Esophagus muscularis mucosa (tissue), 4 donors: ENCODE results near the gene SLC12A6. TPM values are rescaled to one million over a fixed set of nuclear protein-coding genes. Genes with fewer than 3 reads are reported as not detected.

Source experiments
- DNase-seq: peaks from one replicate; pipeline ENCODE4 v3.0.0-alpha.2; 2017; ENCODE audit errors: extremely low spot score
- H3K27ac ChIP-seq, 4 donors: fragments of 200-600 bp; sonication (generic); replicated peaks in 1 of 4; 1 replicate in 3 of 4; 2 replicates in 1 of 4; pipeline ENCODE4 v1.5.1; 2016 to 2019; ENCODE audit warnings: mild to moderate bottlenecking in 1 of 4
- H3K27me3 ChIP-seq, 4 donors: fragments of 200-600 bp; sonication (generic); one replicate each; pipeline versions ENCODE4 v1.5.1 to v1.6.0; 2016 to 2019
- H3K36me3 ChIP-seq, 4 donors: fragments of 200-600 bp; sonication (generic); one replicate each; pipeline ENCODE4 v1.5.1; 2016 to 2019
- H3K4me1 ChIP-seq, 4 donors: fragments of 200-600 bp; sonication (generic); one replicate each; pipeline ENCODE4 v1.5.1; 2016 to 2019
- H3K4me3 ChIP-seq, 4 donors: fragments of 200-600 bp; sonication (generic); 1 replicate in 2 of 4; 2 replicates in 2 of 4; pipeline ENCODE4 v1.5.1; 2016 to 2019; ENCODE audit warnings: mild to moderate bottlenecking in 4 of 4, moderate library complexity in 1 of 4
- H3K9me3 ChIP-seq, 4 donors: fragments of 200-600 bp; sonication (generic); 1 replicate in 3 of 4; 2 replicates in 1 of 4; pipeline ENCODE4 v1.5.1; 2016 to 2019
- CTCF ChIP-seq, 3 experiments: fragments of 200-600 bp in 2 of 3; fragments of 450-650 bp in 1 of 3; sonication (generic) in 2 of 3; IDR thresholded peaks; one replicate each; pipeline ENCODE4 v1.5.1; 2017 to 2019; ENCODE audit warnings: antibody characterized with exemption in 3 of 3, mild to moderate bottlenecking in 2 of 3, moderate library complexity in 1 of 3
- EP300 ChIP-seq: sonication (generic); formaldehyde crosslinking; IDR thresholded peaks from one replicate; pipeline ENCODE4 v1.6.1; 2017; ENCODE audit warnings: antibody characterized with exemption
- POLR2A ChIP-seq: fragments of 450-650 bp; IDR thresholded peaks from one replicate; pipeline ENCODE4 v1.6.1; 2017; ENCODE audit warnings: antibody characterized with exemption, moderate library complexity, mild to moderate bottlenecking, low read depth
- POLR2AphosphoS5 ChIP-seq, 2 donors: sonication (generic); formaldehyde crosslinking; IDR thresholded peaks; one replicate each; pipeline ENCODE4 v1.6.1; 2017; ENCODE audit warnings: antibody characterized with exemption in 2 of 2
- WGBS: methylation state at CpG from one replicate; pipeline ENCODE4 v1.1.5; 2018; 5-methylcytosine and 5-hydroxymethylcytosine counted together
- intact Hi-C: fragments of 100-400 bp; cut with DNase I; formaldehyde crosslinking; loops from one replicate; pipeline ENCODE4 v1.15.1; 2023
- total RNA-seq, 4 donors: library from RNA; depleted of rRNA; stranded (reverse); fragments of >200 nt; gene quantifications; one replicate each; pipeline versions ENCODE4 v1.1.0 to v1.2.1, GENCODE V29; 2016

The SLC12A6 gene
- total RNA-seq, 4 donors from 2014 or later, result 16.1 to 21.4 (median 16.3) TPM

DNA sequence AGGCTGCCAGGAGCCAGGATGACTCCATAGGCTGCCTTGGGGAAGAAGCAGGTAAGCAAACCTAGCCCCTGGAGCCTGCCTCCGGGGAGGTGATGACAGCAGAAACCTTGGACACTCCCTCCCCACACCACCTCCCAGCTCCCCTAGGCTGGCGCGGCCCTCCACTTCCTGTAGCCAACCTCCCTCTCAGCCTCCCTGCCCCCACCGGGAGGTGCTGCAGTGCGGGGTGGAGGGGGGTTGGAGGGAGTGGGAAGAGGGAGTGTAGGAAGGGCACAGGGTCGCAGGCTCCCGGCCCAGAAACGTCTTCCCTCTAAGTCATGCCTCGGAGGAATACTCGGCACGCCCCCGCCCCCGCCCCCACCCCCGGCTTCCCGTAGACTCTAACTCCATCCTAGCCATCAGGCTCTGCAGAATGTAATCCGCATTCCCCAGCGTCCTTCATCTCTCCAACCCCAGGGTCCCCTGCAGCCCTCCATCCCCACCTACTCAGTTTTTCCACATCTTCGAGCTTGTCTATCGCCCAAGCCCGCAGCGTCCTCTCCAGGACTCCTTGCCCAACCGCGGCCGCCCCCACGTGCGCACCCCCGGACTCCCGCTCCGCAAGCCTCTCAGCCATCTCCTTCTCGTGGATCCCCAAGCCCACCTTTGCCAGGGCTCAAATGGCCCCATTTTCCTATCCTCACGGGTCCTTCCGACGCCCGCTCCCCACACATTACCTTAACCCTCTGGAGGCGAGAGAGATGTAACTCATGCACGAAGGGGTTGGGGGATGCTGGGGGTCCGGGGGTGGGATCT lies 28.9 kb upstream of the SLC12A6 start:
- Histone ChIP-seq H3K4me3 (peak overlapping the region; percentile 89 to 98 (median 92)), H3K27me3 (no peaks in the 10 kb centered on the region), H3K36me3 (peaks cover 0 to 23% (median 14%) of the 10 kb centered on the region in 4 donors), H3K9me3 (no peaks in the 10 kb centered on the region), H3K27ac (peak overlapping the region; percentile 96 to 98 (median 98)), H3K4me1 (peaks cover 16 to 31% (median 26%) of the 10 kb centered on the region in 4 donors)
- intact Hi-C loops, result loop anchor here (1.0 to 5.0 kb wide), 3 partner anchors 23 to 269 kb away; partner anchors contain the start of genes NOP10 and NUTM1
- peak; percentile 89 for DNase-seq
- under 1% methylated on average over 30 of the region's 37 CpGs for WGBS
- TF ChIP-seq POLR2A, result no peak
- no peak for TF ChIP-seq CTCF (IDR thresholded peaks at IDR 0.05)
- TF ChIP-seq POLR2AphosphoS5 (IDR thresholded peaks at IDR 0.05), result peak in 1 of 2 donors; percentile 20

- DNase-seq, result no peak
- H3K4me3 ChIP-seq, result peak overlapping the region; percentile 89 to 98 (median 92)
- H3K4me1 ChIP-seq, result peaks cover 16 to 31% (median 26%) of the 10 kb centered on the region in 4 donors
- TF ChIP-seq POLR2A (no peak), EP300 (no peak)
- H3K27ac ChIP-seq, result peak overlapping the region; percentile 96 to 98 (median 98)
- peaks cover 0 to 30% (median 20%) of the 10 kb centered on the region in 4 donors for H3K36me3 ChIP-seq
- WGBS, result 35% methylated on average over 5 of the region's 5 CpGs
- no peaks in the 10 kb centered on the region for H3K27me3 ChIP-seq
- no peaks in the 10 kb centered on the region for H3K9me3 ChIP-seq
- intact Hi-C loops, result loop anchor here (5.0 kb wide), 2 partner anchors 221 to 269 kb away; no protein-coding TSS in a partner anchor
Observed at GRCh38 chr15:34365836-34366235, 28.3 kb upstream of the SLC12A6 start.

DNA sequence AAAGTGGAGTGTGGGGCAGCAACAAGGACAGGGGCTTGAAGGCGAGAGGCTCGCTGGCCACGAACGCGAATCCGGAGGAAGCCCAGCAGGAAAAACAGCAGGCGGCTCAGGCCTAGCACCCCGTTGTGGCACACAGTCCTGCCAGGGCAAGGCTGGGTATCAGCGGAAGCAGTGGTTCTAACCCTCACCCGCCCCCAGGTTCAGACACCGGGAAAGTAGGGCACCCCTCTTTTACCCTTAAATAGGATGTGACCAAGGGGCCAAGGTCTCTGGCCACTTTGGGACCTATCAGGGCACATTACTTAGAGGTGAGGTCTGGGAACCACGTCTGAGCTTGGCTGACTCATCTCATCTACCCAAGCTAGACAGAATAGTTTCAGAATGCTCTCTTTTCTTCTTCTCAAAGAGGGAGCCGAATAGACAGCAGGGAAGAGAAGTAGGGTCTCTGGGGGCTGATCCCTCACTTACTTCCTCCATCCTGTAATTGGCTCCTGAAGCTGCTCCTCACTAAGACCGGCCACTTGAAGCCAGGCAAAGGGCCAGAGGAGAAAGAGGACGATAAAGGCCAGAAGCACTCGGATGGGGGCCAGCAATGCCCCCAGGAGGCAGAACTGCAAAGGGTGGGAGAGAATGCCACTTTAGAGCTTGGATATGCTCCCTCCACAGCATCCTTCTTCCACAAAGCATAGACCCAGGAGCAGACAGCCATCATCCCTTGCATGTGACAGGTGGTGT lies 27.7 kb upstream of the SLC12A6 start:
- Histone ChIP-seq H3K4me3 (peak overlapping the region in 3 of 4 donors; percentile 89 to 98 (median 90)), H3K27me3 (no peaks in the 10 kb centered on the region), H3K36me3 (peaks cover 0 to 35% (median 25%) of the 10 kb centered on the region in 4 donors), H3K9me3 (no peaks in the 10 kb centered on the region), H3K27ac (peak overlapping the region in 2 of 4 donors; percentile 96 to 98), H3K4me1 (peaks cover 16 to 31% (median 26%) of the 10 kb centered on the region in 4 donors)
- intact Hi-C loops, result loop anchor here (5.0 kb wide), 2 partner anchors 222 to 268 kb away; no protein-coding TSS in a partner anchor
- TF ChIP-seq EP300 (no peak), POLR2AphosphoS5 (IDR thresholded peaks at IDR 0.05) (no peak), POLR2A (no peak), CTCF (IDR thresholded peaks at IDR 0.05) (no peak)
- DNase-seq, result no peak
- 75% methylated on average over 11 of the region's 16 CpGs for WGBS

- peaks cover 4 to 48% (median 37%) of the 10 kb centered on the region in 4 donors for H3K36me3 ChIP-seq
- no peak for TF ChIP-seq CTCF (IDR thresholded peaks at IDR 0.05)
- no peak for TF ChIP-seq POLR2A
- TF ChIP-seq POLR2AphosphoS5 (IDR thresholded peaks at IDR 0.05), result no peak
- TF ChIP-seq EP300, result no peak
- 95% methylated on average over 8 of the region's 8 CpGs for WGBS
- H3K4me1 ChIP-seq, result peaks cover 16 to 31% (median 26%) of the 10 kb centered on the region in 4 donors
- H3K4me3 ChIP-seq, result no peak overlapping the region
- intact Hi-C loops, result no loop called here
- no peaks in the 10 kb centered on the region for H3K9me3 ChIP-seq
- H3K27ac ChIP-seq, result no peak overlapping the region
- DNase-seq, result no peak
- no peaks in the 10 kb centered on the region for H3K27me3 ChIP-seq
Observed at GRCh38 chr15:34364041-34364440, 26.5 kb upstream of the SLC12A6 start.
